SK-N-MC (cell line): ENCODE measurements around the gene RTN4.

Experiments used
- DNase-seq: peaks from one replicate; pipeline ENCODE4 v3.0.0-alpha.2; 2011; ENCODE audit warnings: low read depth, low spot score
- H3K27ac ChIP-seq: fragments of 200-600 bp; sonication (generic); 2 replicates; pipeline ENCODE4 v1.5.1; 2016; ENCODE audit warnings: mixed run types
- H3K36me3 ChIP-seq: fragments of 200-600 bp; sonication (generic); 2 replicates; pipeline ENCODE4 v1.6.1; 2017; ENCODE audit warnings: antibody characterized with exemption, low read length, mixed read lengths; ENCODE audit not compliant: insufficient read depth
- H3K4me3 ChIP-seq: fragments of 200-600 bp; sonication (generic); 2 replicates; pipeline ENCODE4 v1.5.1; 2016
- H3K9ac ChIP-seq: fragments of 200-600 bp; sonication (generic); 2 replicates; pipeline ENCODE4 v1.8.0; 2017; ENCODE audit warnings: mixed run types, mixed read lengths; ENCODE audit not compliant: insufficient read length
- H3K9me3 ChIP-seq: fragments of 200-600 bp; sonication (generic); 2 replicates; pipeline ENCODE4 v1.6.1; 2017; ENCODE audit warnings: low read depth, mild to moderate bottlenecking, antibody characterized with exemption, low read length, moderate library complexity, mixed read lengths
- EZH2 ChIP-seq: fragments of 200-600 bp; sonication (generic); IDR thresholded peaks from one replicate; pipeline ENCODE4 v1.6.1; 2017; ENCODE audit warnings: antibody characterized with exemption
- FOXP2 ChIP-seq: optimal IDR thresholded peaks from 2 replicates; pipeline ENCODE3; 2011; ENCODE audit warnings: mild to moderate bottlenecking, moderate library complexity; ENCODE audit not compliant: insufficient read depth; ENCODE audit errors: extremely low read length, control extremely low read depth
- POLR2AphosphoS5 ChIP-seq: IDR thresholded peaks from 2 replicates; pipeline ENCODE4 v1.6.1; 2012; ENCODE audit warnings: mild to moderate bottlenecking, low read depth, low read length, borderline replicate concordance

RTN4 gene

GRCh38 chr2:54954158-54954557 lies 96.1 kb downstream of the RTN4 start:
- no peaks in the 10 kb centered on the region for H3K36me3 ChIP-seq
- no peak overlapping the region for H3K9ac ChIP-seq
- no peak for TF ChIP-seq EZH2
- no peak for TF ChIP-seq POLR2AphosphoS5
- no peak for TF ChIP-seq FOXP2
- no peak for DNase-seq
- H3K27ac ChIP-seq, result no peak overlapping the region
- H3K9me3 ChIP-seq, result no peaks in the 10 kb centered on the region
- H3K4me3 ChIP-seq, result no peak overlapping the region

DNA sequence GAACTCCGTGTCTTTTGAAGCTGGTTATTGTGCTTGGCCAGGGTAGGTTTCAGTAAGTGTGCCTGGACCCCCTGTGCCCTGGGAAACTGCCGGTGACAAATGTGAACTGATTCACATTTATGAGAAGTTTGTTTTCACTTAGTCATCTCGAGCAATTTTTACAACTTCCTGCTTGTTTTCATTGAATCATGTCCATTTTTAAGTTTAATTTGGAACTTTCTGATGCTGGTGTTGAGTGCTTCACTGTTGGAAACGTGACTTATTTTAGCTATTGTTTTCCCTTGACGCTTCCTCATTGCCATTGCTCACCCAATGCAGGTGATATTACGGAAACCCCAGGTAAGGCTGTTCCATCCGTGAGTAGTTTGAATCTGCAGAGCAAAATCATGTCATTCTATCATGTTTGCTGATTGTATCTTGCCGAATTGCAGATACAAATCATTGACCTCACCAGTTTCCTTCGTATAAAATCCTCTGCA lies 97.2 kb downstream of the RTN4 start:
- no peak for TF ChIP-seq POLR2AphosphoS5
- TF ChIP-seq EZH2, result no peak
- TF ChIP-seq FOXP2, result no peak
- DNase-seq, result no peak
- no peaks in the 10 kb centered on the region for H3K9me3 ChIP-seq
- no peak overlapping the region for H3K9ac ChIP-seq
- no peaks in the 10 kb centered on the region for H3K36me3 ChIP-seq
- H3K27ac ChIP-seq, result no peak overlapping the region
- H3K4me3 ChIP-seq, result no peak overlapping the region

DNA sequence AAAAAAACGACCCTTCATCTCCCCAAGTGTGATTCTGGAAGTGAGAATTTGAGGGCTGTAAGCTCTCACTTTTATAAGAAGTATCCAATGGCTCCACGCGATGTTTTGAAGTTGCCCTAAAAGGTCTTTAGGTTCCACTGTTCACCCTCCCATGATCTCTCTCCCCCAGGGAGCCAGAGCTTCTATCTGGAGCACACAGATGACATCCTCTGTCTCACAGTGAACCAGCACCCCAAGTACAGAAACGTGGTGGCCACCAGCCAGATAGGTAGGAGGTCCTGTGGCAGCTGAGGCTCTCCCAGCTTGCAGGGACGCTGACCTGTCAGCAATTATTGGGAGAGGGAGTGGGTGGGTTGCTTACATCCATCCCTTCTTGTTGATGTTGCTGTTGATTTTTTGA lies 97.8 kb downstream of the RTN4 start:
- Histone ChIP-seq H3K4me3 (no peak overlapping the region), H3K9ac (no peak overlapping the region), H3K36me3 (no peaks in the 10 kb centered on the region), H3K27ac (no peak overlapping the region), H3K9me3 (no peaks in the 10 kb centered on the region)
- TF ChIP-seq POLR2AphosphoS5 (no peak), FOXP2 (no peak), EZH2 (no peak)
- no peak for DNase-seq

GRCh38 chr2:54950811-54951210 lies 99.4 kb downstream of the RTN4 start:
- no peak for DNase-seq
- H3K36me3 ChIP-seq, result no peaks in the 10 kb centered on the region
- no peaks in the 10 kb centered on the region for H3K9me3 ChIP-seq
- no peak overlapping the region for H3K27ac ChIP-seq
- H3K4me3 ChIP-seq, result no peak overlapping the region
- H3K9ac ChIP-seq, result no peak overlapping the region
- TF ChIP-seq FOXP2 (no peak), EZH2 (no peak)

- no peak overlapping the region for H3K27ac ChIP-seq
- no peaks in the 10 kb centered on the region for H3K36me3 ChIP-seq
- H3K9me3 ChIP-seq, result no peaks in the 10 kb centered on the region
- no peak for DNase-seq
- no peak overlapping the region for H3K9ac ChIP-seq
- no peak overlapping the region for H3K4me3 ChIP-seq
- TF ChIP-seq EZH2, result no peak
- no peak for TF ChIP-seq POLR2AphosphoS5
- no peak for TF ChIP-seq FOXP2
Observed at GRCh38 chr2:54949431-54949830, 100.8 kb downstream of the RTN4 start.

GRCh38 chr2:54948120-54948519 lies 102.1 kb downstream of the RTN4 start:
- Histone ChIP-seq H3K9me3 (no peaks in the 10 kb centered on the region), H3K36me3 (no peaks in the 10 kb centered on the region), H3K9ac (no peak overlapping the region), H3K27ac (no peak overlapping the region), H3K4me3 (no peak overlapping the region)
- DNase-seq, result no peak
- no peak for TF ChIP-seq POLR2AphosphoS5
- no peak for TF ChIP-seq EZH2
- no peak for TF ChIP-seq FOXP2

GRCh38 chr2:54947646-54948045 lies 102.6 kb downstream of the RTN4 start:
- Histone ChIP-seq H3K4me3 (no peak overlapping the region), H3K9me3 (no peaks in the 10 kb centered on the region), H3K36me3 (no peaks in the 10 kb centered on the region), H3K9ac (no peak overlapping the region), H3K27ac (no peak overlapping the region)
- DNase-seq, result no peak
- TF ChIP-seq POLR2AphosphoS5, result no peak
- no peak for TF ChIP-seq FOXP2
- no peak for TF ChIP-seq EZH2

DNA sequence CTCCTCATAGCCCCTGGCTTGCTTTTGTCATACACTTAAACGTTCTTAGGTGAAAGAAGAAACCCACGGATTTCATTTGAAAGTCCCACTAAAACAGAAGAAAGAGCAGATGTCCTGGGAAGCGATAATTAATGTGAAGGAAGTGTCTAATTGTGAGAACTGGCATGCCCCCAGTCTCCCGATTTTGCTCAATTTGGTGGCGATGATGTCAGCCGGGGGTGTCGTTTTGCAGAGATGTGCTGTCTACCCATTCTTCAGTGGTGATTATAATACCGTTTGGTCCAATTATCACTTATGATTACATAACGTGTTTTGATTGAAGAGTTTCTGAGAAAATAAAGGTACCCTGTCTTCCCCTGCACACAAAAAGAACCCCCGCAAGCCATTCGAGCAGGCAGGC lies 103.1 kb downstream of the RTN4 start:
- Histone ChIP-seq H3K9me3 (no peaks in the 10 kb centered on the region), H3K27ac (no peak overlapping the region), H3K9ac (no peak overlapping the region), H3K4me3 (no peak overlapping the region), H3K36me3 (no peaks in the 10 kb centered on the region)
- no peak for DNase-seq
- TF ChIP-seq POLR2AphosphoS5, result no peak
- no peak for TF ChIP-seq FOXP2
- no peak for TF ChIP-seq EZH2

GRCh38 chr2:54946220-54946805 lies 103.9 kb downstream of the RTN4 start:
- no peak for TF ChIP-seq POLR2AphosphoS5
- TF ChIP-seq FOXP2, result no peak
- TF ChIP-seq EZH2, result no peak
- DNase-seq, result no peak
- Histone ChIP-seq H3K4me3 (no peak overlapping the region), H3K36me3 (no peaks in the 10 kb centered on the region), H3K27ac (no peak overlapping the region), H3K9me3 (no peaks in the 10 kb centered on the region), H3K9ac (no peak overlapping the region)
